GM18507 (cell line): Measurements from ENCODE around the gene MFSD2A.
A peak's percentile ranks its signal among the peaks of the same experiment; 100 is the strongest.

Experiments used
- DNase-seq: peaks from one replicate; pipeline ENCODE4 v3.0.0; 2011; ENCODE audit warnings: low read depth; ENCODE audit not compliant: insufficient read length; ENCODE audit errors: extremely low spot score
- FAIRE-seq: peaks from 2 replicates; lab custom pipeline; 2011; peaks lifted over from hg19 to GRCh38; lab: Jason Lieb, UNC

The MFSD2A gene

DNA sequence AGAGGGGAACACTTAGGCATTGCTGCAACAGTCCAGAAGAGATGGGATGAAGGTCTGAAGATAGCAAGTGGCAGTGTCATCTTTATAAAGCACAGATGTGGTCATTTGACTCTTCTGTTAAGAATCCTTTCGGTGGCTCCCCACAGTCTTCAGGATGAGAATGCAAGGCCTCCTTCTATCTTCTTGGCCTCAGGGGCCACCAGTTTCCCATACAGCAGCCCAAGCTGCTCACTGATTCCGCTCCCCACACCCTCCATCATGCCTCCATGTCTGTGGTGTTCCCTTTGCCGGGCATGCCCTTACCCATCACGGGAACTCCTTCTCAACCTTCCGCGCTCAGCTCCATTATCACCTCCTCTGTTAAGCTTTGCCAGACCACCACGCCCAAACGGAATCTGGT, 16.1 kb upstream of the MFSD2A start:
- FAIRE-seq = no peak
- DNase-seq = no peak

DNA sequence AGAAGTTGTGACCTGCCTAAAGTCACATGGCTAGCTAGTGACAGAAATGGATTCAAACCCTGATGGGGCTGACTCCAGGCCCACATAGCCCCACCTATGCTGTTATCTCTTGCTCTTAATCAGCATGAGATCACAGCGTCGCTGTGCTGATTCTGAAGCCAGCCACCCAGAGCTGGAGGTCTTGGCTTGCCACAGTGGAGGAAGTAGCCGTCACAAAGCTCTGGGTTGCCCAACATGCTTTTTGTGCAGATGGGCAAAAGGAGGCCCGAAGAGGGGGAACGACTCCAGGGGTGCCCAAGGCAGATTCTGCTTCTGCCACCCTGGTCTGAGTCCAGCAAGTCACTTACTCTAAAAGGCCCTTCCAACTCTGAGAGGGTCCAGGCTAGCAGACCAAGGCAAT, 14.7 kb upstream of the MFSD2A start:
- DNase-seq (no peak), FAIRE-seq (no peak)

DNA sequence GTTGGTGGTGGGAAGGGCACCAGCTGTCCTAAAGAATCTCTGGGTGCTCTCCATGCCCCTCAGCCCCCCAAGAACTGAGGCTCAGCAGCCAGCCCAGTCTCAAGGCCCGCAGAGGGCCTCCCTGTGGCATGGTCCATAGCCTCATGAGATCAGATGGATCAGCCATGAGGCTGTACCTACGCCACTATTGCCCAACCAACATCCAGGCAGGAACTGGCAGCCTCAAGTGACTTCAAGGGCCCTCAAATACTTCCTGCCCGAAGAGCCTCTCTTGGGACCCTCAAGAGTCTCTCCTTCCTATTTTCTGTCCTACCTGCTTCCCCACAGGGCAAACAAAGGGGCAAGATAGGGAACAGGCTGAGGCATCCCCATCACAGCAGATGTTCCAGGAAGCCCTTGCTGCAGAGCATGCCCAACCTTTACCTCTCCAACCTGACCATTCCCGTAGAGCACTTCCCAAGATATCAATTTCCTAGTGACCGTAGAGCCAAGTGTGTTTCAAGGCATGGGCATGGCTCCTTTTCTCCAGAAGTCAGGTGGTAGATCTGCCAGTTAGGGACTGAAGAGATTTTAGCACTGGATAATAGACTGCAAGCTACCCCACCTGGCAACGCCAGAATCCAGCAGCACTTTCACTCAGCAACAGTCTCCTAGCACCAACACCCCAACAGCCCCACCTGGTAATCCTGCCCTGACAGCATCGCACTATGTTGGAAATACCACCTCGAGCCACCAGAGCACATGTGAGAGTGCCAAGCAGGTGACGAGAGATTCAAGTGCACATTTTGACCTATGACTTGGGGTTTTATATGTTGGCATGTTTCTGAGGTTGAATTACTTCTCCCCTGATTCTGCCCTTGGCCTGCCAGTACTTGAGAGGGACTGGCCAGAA, 13.7 kb upstream of the MFSD2A start:
- DNase-seq (no peak), FAIRE-seq (no peak)

DNA sequence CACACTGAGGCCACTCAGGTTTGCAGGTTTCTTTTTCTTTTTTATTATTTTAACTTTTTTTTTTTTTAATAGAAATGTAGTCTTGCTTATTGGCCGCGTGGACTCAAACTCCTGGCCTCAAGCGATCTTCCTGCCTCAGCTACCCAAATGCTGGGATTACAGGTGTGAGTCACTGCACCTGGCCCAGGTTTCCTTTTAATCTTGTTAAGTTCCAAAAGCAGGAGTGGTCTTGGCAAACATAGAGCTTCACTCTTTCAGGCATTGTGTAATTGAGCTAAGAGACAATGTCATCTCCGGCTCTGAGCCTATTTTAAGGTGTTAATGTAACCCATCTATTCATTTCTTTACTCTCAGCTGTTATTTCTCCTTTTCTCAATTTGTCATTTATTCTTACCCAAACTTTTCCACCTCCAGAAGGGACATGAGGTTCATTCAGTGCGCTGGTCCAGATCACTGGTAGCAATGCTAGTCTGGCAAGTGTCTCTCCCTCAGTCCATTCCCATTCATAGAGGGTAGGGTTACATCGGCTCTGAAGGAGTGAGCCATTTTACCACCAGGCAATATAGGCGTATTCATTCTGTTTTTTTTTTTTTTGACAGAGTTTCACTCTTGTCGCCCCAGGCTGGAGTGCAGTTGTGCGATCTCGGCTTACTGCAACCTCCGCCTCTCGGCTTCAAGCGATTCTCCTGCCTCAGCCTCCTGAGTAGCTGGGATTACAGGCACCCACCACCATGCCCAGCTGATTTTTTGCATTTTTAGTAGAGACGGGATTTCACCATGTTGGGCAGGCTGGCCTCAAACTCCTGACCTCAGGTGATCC, 11.3 kb upstream of the MFSD2A start:
- FAIRE-seq = no peak
- no peak for DNase-seq

DNA sequence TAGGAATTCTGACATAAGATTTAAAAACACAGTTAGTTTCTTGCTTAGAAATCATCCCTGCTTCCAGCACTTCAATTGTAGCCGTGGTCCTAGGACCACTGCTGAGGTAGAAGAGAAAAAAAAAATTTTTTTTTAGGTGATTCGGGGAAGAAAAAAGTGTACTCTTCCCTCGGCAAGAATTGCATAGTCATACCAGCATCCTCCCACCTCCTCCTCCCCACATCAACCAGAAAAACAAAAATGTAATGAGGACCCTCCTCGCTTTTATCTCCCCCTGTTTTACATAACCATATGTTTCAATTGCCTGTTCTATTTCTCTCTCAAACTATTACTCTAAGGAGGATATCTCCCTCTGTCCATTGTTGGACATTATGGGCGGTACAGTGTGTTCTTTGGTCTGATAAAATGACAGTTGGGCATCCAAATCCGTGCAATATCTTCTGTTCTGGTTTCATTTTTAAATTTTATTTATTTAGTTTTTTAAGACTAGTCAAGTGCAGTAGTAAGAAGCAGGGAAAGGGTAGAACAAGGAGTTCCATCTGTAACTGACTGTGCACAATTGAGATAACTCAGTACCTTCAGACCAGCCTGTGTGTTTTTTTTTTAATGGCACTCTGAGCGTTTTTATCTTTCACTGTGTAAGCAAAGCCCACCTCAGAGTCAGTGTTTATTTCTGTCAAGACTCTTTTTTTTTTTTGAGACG, 10.4 kb upstream of the MFSD2A start:
- no peak for DNase-seq
- no peak for FAIRE-seq

DNA sequence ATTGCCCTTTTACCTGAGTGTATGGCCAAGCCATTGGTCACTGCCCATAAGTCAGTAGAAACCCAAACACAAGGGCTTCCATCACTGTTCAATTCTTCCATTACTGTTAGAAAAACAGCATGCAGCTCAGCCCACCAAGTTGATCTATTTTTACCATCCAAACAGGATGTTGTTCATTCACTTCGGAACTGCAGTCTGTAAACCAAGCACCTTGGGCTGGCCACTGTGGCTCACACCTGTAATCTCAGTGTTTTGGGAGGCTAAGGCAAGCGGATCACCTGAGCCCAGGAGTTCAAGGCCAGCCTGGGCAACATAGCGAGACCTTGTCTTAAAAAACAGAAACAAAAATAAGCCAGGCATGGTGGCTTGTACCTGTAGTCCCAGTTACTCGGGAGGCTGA, 8.7 kb upstream of the MFSD2A start:
- peak; percentile 71 for FAIRE-seq
- no peak for DNase-seq

DNA sequence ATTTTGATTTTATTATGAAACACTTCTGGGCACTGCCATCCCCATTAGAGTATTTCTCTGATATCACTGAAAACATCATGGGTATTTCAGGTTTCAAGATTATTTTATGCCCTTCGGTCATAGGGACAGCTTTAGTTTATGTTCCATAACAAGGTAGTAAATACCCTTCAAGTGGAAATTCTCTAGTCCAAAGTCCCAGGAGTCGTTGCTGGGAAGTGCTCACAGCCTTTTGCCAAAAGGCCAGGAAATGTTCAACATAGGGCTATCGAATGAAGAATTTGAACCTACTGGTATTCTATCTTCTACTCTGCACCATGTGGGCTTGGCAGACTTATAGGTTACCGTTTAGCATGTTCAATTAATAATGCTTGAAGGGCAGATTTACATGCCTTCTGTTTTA, 7.7 kb upstream of the MFSD2A start:
- DNase-seq (no peak), FAIRE-seq (no peak)

DNA sequence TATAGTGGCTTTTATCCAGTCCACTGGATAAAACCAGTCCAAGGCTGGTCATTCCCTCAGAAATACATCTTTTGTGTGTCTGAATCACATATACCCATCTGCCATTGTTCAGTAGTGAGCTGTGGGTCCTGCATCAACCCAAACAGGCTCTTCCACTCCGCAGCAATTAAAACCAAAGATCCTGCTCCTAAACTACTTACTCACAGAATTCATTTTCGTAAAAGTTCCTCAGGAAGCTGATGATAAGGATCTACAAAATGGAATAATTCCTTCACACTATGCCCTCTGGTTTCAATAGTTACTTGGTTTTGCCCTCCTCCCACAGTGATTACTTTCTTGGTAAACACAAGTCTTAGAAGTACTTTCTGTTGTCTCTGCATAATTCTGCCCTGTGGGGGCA, 5.1 kb upstream of the MFSD2A start:
- no peak for DNase-seq

DNA sequence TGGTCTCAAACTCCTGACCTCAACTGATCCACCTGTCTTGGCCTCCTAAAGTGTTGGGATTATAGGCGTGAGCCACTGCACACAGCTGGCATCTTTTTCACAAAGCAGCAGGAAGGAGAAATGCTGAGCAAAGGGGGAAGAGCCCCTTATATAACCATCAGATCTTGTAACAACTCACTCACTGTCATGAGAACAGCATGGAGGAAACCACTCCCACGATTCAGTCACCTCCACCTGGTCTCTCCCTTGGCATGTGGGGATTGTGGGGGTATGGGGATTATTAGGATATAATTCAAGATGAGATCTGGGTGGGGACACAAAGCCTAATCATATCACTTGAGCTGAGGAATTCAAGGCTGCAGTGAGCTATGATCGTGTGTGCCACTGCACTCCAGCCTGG, 3.0 kb upstream of the MFSD2A start:
- DNase-seq (no peak), FAIRE-seq (no peak)

More for the DNA sequence above, 5.1 kb upstream of the MFSD2A start:
- no peak for FAIRE-seq

DNA sequence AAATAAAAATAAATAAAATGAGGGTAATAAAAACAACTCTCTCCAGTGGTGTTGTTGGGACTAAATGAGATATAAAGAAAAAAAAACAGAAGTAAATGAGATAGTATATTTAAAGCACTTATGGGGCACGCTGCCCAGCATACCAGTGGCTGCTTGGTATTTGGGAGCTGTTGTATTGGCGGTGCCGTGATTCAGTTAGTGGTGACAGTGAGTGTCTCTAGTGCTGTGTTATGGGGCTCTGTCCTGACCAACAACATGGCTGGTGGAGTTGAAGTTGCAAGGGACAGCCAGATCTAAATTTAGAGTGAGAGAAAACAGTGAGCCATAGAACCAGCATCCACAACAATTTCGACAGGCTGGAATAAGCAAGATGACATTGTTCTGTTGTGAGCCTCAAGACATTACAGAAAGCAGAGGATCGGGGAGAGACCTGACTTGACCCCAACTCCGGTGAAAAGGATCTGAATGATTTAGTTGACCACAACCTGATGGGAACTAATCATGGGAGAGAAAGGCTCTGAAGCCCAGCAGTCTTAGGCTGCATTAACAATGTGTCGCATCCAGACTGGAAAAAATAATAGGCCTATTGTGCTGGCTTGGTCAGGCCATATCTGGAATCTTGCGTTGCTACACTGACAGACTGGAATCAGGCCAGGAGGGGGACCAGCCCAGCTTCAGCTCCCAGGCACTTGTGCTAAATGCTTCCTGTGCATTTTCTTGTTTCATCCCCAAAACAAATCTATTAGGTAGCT, 2.4 kb upstream of the MFSD2A start:
- DNase-seq (no peak), FAIRE-seq (no peak)

DNA sequence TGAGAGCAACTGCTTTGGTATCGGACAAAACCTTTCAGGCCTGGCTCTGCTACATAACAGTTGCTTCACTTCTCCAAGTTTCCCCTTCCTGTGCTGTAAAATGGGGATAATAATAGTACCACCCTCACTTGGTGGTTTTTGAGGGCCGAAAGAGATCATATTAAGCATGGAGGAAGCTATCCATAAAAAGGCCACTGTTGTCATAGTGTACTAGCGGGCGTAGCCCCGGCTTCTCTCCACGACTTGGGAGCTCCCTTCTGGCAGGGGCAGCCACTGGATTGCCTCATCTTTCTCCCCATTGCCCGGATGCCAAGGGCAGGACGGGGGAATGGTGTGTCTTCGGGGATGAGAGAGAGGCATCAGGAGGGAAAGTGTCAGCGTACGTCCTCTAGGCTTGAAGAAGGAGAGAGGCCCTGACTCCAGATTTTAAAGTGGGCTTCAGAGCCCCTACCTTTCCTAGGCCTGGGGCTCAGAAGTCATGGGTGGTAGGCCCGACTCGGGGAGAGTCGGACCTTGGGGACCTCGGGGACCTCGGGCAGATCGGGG, 548 bp upstream of the MFSD2A start:
- FAIRE-seq = no peak

DNA sequence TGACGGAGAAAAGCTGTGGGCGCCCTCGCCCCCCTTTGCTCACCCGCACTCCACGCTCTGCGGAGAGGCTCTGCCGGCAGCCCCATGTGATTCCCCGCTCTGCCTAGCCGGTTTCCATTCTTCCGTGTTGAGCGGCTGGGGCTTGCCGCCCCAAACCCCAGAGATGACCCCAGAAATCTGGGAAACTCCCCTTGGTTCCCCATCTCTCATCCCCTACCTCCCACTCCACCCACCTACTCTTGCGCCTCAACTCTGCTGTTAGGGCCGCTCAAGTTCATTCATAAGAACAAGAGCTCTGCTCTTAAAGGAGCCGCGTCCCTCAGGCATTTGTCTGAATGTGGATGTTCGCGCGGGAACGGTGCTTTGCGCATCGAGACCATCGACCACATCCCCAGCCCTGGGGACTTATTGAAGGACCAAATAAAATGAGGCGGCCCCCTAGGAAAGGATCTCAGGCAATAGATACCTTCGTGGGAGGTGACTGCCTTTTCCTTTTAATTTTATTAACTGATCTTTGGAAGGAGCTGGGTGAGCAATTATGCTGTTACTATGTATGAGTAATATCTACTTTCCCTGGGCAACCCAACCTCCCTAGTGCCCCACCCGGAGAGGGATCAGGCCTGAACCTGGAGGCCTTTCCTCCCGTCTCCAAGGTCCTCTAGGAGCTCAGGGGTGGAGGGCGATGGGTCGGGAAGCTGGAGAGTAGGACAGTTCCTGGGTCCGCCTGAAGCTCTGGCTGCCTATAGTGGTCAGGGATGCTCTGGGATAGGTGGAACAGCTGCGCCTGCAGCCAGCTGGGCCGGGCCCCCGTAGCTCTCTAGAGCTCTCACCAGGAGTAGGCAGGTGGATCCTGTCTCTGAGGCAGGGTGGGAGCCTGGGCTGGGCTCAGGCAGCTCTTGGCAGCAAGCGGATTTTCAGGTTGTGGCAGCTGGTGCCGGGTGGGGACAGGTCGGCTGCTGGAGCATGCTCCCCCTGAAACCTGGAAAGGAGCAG, 898 bp downstream of the MFSD2A start:
- DNase-seq (no peak), FAIRE-seq (peak; percentile 91)

More for the DNA sequence above, 548 bp upstream of the MFSD2A start:
- no peak for DNase-seq

DNA sequence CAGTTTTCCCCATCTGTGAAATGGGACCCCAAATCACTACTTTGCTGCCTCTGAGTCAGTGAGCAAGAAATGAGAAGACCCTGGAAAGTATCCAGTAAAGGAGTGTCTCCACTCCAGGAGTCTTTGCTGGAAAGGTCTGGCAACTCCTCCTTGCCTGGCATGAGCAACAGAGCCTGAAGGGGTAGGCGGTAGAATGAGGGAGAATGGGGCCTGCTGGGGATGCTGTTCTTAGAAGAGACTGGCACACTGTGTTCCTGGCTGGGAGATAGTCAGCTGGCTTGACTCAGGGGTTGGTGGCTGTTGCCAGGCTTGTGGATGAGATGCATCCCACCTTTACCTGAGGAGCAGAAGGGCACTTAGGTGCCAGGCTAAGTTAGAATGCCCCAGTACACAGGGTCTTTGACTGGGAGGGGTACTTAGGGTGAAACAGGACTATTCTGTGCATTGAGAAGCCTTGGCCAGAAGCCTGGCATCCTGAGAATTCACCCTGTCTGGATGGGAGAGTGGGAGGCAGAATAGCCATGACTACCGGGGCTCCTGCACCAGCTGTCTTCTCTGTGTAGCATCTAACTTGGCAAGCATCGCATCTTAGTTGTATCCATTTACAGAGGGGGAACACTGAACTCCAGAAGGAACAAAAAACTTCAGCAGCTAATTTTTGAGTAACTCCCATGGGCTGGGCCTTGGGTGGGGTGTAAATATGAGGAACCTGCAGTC, 2.5 kb downstream of the MFSD2A start:
- DNase-seq (no peak), FAIRE-seq (no peak)

DNA sequence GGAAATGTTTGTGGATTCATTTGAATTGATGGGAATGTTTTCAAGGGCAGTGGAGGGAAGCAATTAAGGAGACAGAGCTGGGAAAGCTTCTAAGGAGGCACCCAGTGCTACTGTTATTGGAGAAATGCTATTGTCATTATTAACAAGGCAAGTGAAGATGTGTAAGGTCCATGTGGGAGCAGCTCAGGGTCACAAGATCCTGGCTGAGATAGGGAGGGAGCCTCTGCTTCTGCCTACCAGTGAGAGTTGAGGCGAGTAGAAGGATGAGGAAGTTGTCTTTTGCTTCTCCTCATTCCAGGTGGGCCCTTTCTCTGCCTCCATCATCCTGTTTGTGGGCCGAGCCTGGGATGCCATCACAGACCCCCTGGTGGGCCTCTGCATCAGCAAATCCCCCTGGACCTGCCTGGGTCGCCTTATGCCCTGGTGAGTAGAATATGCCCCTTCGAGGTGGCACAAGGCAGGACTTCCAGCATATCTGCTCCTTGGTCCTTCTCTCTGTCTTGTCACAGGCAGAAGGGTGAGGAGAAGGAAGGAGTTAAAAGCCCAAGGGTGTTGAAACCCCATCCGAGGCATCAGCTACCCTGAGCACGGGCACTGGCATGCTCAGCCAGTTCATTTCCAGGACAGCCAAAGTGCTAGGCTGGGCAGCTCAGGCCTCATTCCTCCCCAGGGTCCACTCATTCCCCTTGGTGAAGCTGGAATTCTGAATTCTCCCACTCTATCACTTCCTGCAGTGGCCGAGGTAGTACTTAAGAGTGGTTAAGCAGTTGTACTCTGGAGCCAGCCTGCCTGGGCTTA, 3.7 kb downstream of the MFSD2A start:
- no peak for FAIRE-seq
- DNase-seq = no peak

DNA sequence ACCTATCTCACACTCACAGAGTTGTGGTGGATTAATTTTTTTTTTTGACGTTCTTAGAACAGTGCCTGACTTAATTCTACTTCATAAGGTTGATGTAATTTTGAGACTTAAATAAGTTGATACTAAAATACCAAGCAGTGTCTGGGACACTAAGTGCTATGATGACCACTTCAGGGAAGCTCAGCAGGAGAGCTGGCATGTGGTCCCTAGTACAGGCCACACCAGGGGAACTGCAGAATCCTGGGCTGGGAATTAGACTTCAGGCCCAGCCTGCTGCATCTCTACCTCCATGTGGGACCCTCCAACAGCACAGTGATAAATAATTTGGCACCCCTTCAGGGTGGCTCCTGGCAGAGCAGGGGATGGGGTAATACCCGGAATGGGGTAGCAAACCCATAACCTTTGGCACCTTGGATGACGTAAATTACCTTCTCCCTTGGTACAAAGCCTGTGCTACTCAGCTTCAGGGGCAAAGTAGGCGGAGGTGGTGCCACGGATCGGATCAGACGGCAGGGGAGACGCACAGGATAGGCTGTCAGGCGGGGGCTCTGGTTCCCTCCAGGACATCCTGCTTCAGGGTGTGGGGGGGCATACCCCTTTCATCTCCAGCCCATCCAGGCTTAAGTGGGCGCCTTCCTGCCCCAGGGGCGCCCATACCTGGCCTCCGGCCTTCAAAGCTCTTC, 4.8 kb downstream of the MFSD2A start:
- DNase-seq (no peak), FAIRE-seq (no peak)

DNA sequence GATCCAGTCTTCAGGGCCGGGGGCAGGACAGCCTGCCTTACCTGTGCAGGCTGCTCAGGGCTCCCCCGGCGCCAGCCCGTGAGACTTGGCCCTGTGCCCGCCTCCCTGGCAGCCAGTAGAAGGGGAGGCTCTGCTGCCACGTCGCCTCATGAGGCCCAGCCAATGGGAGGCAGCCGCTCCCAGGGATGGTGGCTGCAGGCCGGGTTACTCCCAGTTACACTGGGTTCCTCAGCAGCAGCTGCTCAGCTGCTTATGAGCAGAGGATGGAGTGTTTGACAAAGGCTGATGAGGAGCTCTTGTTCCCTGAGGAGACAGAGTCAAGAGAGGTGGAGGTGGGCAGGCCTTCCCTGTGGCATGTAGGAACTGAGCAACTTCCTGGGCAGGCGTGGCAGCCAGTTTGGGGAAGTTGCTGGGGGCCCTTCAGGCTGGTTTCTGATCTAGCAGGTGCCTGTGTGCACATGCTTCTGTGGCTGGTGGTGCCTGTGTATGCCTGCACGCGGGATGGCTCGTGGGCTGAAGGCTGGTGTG, 5.5 kb downstream of the MFSD2A start:
- FAIRE-seq (peak; percentile 87), DNase-seq (no peak)
